ENCODE results near the gene S1PR2. TPM values are rescaled to one million over a fixed set of nuclear protein-coding genes. Genes with fewer than 3 reads are reported as not detected.

The S1PR2 gene
- total and polyA plus RNA-seq, 2 donors (not counting 3 experiments of a cell fraction or from before 2014, with no cell fraction given) = 0.70 to 1.0 TPM

DNA sequence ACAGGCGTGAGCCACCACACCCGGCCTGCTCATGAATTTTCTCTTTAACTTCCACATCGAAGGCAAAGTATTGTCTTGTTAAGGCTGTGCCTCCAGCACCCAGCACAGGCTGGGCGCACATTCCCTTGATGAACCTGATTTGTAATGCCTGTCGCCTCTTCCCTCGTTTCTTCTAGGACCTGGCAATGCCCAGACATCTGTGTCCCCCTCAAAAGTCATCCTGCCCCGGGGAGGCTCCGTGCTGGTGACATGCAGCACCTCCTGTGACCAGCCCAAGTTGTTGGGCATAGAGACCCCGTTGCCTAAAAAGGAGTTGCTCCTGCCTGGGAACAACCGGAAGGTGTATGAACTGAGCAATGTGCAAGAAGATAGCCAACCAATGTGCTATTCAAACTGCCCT is 43.5 kb upstream of the S1PR2 start:
- no peak for DNase-seq (ENCODE audit: low read depth, low spot score)
- POLR2A ChIA-PET = interaction anchor here (0.6 kb wide), 1 partner anchor 31 kb away, joined by 3 read pairs; no protein-coding TSS in a partner anchor
- no peaks in the 10 kb centered on the region for H3K79me2 ChIP-seq (ENCODE audit: control insufficient read depth, insufficient read depth, low read length)
- H3K4me3 ChIP-seq (replicated peaks in 1 of 3; ENCODE audit: insufficient read depth in 1 of 3, low read depth in 1 of 3, low read length in 3 of 3) = no peak overlapping the region
- BruUV-seq (replicated peaks) = no TSS peak
- no peak overlapping the region for H3K4me2 ChIP-seq (ENCODE audit: insufficient read depth, low read length)
- FAIRE-seq = no peak
- dilution Hi-C loops (cut with MboI; ENCODE audit: extremely low pct_ligation_motif_present, low sequenced_read_pairs) = no loop called here
- no peaks in the 10 kb centered on the region for H3K9me3 ChIP-seq (replicated peaks; ENCODE audit: control insufficient read depth, insufficient read depth, low read length)
- H2AFZ ChIP-seq (ENCODE audit: low read depth, low read length) = no peak overlapping the region
- TF ChIP-seq, protein P1, sequence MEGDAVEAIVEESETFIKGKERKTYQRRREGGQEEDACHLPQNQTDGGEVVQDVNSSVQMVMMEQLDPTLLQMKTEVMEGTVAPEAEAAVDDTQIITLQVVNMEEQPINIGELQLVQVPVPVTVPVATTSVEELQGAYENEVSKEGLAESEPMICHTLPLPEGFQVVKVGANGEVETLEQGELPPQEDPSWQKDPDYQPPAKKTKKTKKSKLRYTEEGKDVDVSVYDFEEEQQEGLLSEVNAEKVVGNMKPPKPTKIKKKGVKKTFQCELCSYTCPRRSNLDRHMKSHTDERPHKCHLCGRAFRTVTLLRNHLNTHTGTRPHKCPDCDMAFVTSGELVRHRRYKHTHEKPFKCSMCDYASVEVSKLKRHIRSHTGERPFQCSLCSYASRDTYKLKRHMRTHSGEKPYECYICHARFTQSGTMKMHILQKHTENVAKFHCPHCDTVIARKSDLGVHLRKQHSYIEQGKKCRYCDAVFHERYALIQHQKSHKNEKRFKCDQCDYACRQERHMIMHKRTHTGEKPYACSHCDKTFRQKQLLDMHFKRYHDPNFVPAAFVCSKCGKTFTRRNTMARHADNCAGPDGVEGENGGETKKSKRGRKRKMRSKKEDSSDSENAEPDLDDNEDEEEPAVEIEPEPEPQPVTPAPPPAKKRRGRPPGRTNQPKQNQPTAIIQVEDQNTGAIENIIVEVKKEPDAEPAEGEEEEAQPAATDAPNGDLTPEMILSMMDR (IDR thresholded peaks at IDR 0.05; ENCODE audit: extremely low read depth in 1 of 2, insufficient read depth in 1 of 2, low read depth in 1 of 2, low read length in 2 of 2) = no peak
- TF ChIP-seq FOS (IDR thresholded peaks at IDR 0.05; ENCODE audit: borderline replicate concordance, insufficient read depth, low read length) (no peak), MYC (IDR thresholded peaks at IDR 0.05; ENCODE audit: low read depth, low read length) (no peak), GATA2 (IDR thresholded peaks at IDR 0.05; ENCODE audit: insufficient read depth, insufficient read length, low read depth, low read length) (no peak), EZH2 (IDR thresholded peaks at IDR 0.05; ENCODE audit: borderline replicate concordance, low read depth, low read length, severe bottlenecking) (no peak), POLR2A (IDR thresholded peaks at IDR 0.05; ENCODE audit: low read depth, low read length) (no peak), JUN (IDR thresholded peaks at IDR 0.05; ENCODE audit: borderline replicate concordance, insufficient read depth, insufficient read length, low read depth) (no peak), POLR2AphosphoS5 (IDR thresholded peaks at IDR 0.05; ENCODE audit: insufficient read depth, low read depth, low read length) (no peak)
- TF ChIP-seq, protein P2, sequence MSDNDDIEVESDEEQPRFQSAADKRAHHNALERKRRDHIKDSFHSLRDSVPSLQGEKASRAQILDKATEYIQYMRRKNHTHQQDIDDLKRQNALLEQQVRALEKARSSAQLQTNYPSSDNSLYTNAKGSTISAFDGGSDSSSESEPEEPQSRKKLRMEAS (IDR thresholded peaks at IDR 0.05; ENCODE audit: insufficient read depth, insufficient read length) = no peak
- CTCF ChIA-PET = interaction anchor here (0.7 to 2.4 kb wide), 4 partner anchors 12 to 114 kb away, joined by 3 to 14 read pairs (median 5); partner anchors contain the start of gene ICAM4
- H3K9ac ChIP-seq (replicated peaks; ENCODE audit: extremely low read depth, insufficient read depth, low read length) = no peak overlapping the region
- no peaks in the 10 kb centered on the region for H4K20me1 ChIP-seq (replicated peaks; ENCODE audit: control insufficient read depth, extremely low read depth, insufficient read depth, low read length)
- intact Hi-C loops (cut with micrococcal nuclease) = loop anchor here (5.0 kb wide), 1 partner anchor 43 kb away; the partner anchor contains the start of gene FDX2
- H3K27ac ChIP-seq (ENCODE audit: insufficient read depth, low read depth, low read length) = no peak overlapping the region
- H3K4me1 ChIP-seq (ENCODE audit: control insufficient read depth, extremely low read depth, insufficient read depth, low read length) = peaks cover 24% of the 10 kb centered on the region
- no peaks in the 10 kb centered on the region for H3K9me1 ChIP-seq (replicated peaks; ENCODE audit: control insufficient read depth, extremely low read depth, insufficient read depth, low read length)
- H3K36me3 ChIP-seq (ENCODE audit: control insufficient read depth in 2 of 2, extremely low read depth in 1 of 2, insufficient read depth in 2 of 2, low read length in 2 of 2) = no peaks in the 10 kb centered on the region
- no peaks in the 10 kb centered on the region for H3K27me3 ChIP-seq (ENCODE audit: control insufficient read depth in 2 of 2, insufficient read depth in 2 of 2, low read length in 2 of 2)
